Caco-2 (cell line): Measurements from ENCODE around the gene CHRNA3. TPM values are rescaled to one million over a fixed set of nuclear protein-coding genes. Genes with fewer than 3 reads are reported as not detected.

Experiments used
- BruUV-seq: library from RNA; stranded (reverse); fragments of 400-500 nt; replicated peaks from 2 replicates; lab custom pipeline; 2021; lab: Mats Ljungman, UMichigan
- CTCF ChIA-PET: fragments of 300-600 bp; sonication (Branson Sonifier 250); formaldehyde crosslinking; loops from one replicate; lab custom pipeline; 2022; ENCODE audit warnings: antibody characterized with exemption; lab: Charles Lee
- POLR2A ChIA-PET: fragments of 300-600 bp; sonication (Branson Sonifier 250); formaldehyde crosslinking; loops from one replicate; lab custom pipeline; 2022; ENCODE audit warnings: antibody characterized with exemption; lab: Charles Lee
- DNase-seq, 2 experiments: peaks; one replicate each; pipeline versions ENCODE4 v3.0.0 to v3.0.0-alpha.2; 2020 to 2022
- H3K27me3 ChIP-seq: replicated peaks from 2 replicates; pipeline ENCODE4 v1.6.0; 2011; ENCODE audit warnings: low read length; ENCODE audit not compliant: control insufficient read depth, insufficient read depth
- H3K36me3 ChIP-seq: 2 replicates; pipeline ENCODE4 v1.5.1; 2011; ENCODE audit warnings: low read length; ENCODE audit not compliant: control insufficient read depth, insufficient read depth
- H3K4me1 ChIP-seq: fragments of 250-450 bp; sonication (Bioruptor Pico); 2 replicates; pipeline ENCODE4 v1.5.1; 2020; ENCODE audit warnings: mild to moderate bottlenecking
- H3K4me3 ChIP-seq: 2 replicates; pipeline ENCODE4 v1.5.1; 2011; ENCODE audit warnings: low read depth, mild to moderate bottlenecking, control low read depth, low read length
- H3K9me3 ChIP-seq: fragments of 250-450 bp; sonication (Bioruptor Pico); 2 replicates; pipeline ENCODE4 v1.5.1; 2020; ENCODE audit warnings: mild to moderate bottlenecking, moderate library complexity
- H3K27ac Mint-ChIP-seq: one replicate; pipeline ENCODE4 v1.8.0; 2022; ENCODE audit warnings: mixed read lengths; ENCODE audit not compliant: unreplicated experiment
- H3K27me3 Mint-ChIP-seq: one replicate; pipeline ENCODE4 v1.8.0; 2022; ENCODE audit warnings: mixed read lengths; ENCODE audit not compliant: insufficient read depth, unreplicated experiment
- H3K36me3 Mint-ChIP-seq: one replicate; pipeline ENCODE4 v1.8.0; 2022; ENCODE audit warnings: mild to moderate bottlenecking, mixed read lengths; ENCODE audit not compliant: insufficient read depth, unreplicated experiment
- H3K4me1 Mint-ChIP-seq: one replicate; pipeline ENCODE4 v1.8.0; 2022; ENCODE audit warnings: low read depth, mixed read lengths; ENCODE audit not compliant: unreplicated experiment
- H3K4me3 Mint-ChIP-seq: one replicate; pipeline ENCODE4 v1.8.0; 2022; ENCODE audit warnings: mild to moderate bottlenecking, moderate library complexity, mixed read lengths; ENCODE audit not compliant: unreplicated experiment
- H3K9me3 Mint-ChIP-seq: one replicate; pipeline ENCODE4 v1.8.0; 2022; ENCODE audit warnings: mixed read lengths; ENCODE audit not compliant: unreplicated experiment
- intact Hi-C: fragments of 100-400 bp; cut with micrococcal nuclease; formaldehyde crosslinking; loops from one replicate; pipeline ENCODE4 v1.10.0; 2022; ENCODE audit not compliant: unreplicated experiment
- total RNA-seq: library from RNA; stranded (reverse); gene quantifications from 2 replicates; pipeline ENCODE4 v1.2.3, GENCODE V29; 2022
- TF ChIP-seq, protein P1 (sequence below), 2 experiments: fragments of 200-600 bp in 1 of 2; IDR thresholded peaks; 1 replicate in 1 of 2; 2 replicates in 1 of 2; pipeline versions ENCODE4 v1.5.1 to v1.8.0; 2011 to 2022; ENCODE audit warnings: antibody characterized with exemption in 1 of 2, control low read depth in 1 of 2, inconsistent platforms in 1 of 2, low read depth in 1 of 2, low read length in 1 of 2, mild to moderate bottlenecking in 1 of 2, moderate library complexity in 1 of 2; ENCODE audit not compliant: insufficient read depth in 1 of 2, severe bottlenecking in 1 of 2, unreplicated experiment in 1 of 2

Gene CHRNA3
- total RNA-seq, 1 experiment from 2014 or later, result not detected

- ChIA-PET CTCF (no interaction called here), POLR2A (no interaction called here)
- Histone ChIP-seq H3K9me3 (no peaks in the 10 kb centered on the region), H3K4me1 (no peaks in the 10 kb centered on the region), H3K36me3 (no peaks in the 10 kb centered on the region), H3K27me3 (no peaks in the 10 kb centered on the region), H3K4me3 (no peak overlapping the region)
- peak; percentile 80 to 87 for DNase-seq
- Mint-ChIP-seq H3K27me3 (peaks cover 4% of the 10 kb centered on the region), H3K27ac (no peak overlapping the region), H3K4me1 (no peaks in the 10 kb centered on the region), H3K4me3 (no peak overlapping the region), H3K9me3 (no peaks in the 10 kb centered on the region), H3K36me3 (no peaks in the 10 kb centered on the region)
- intact Hi-C loops, result loop anchor here (1.0 kb wide), 1 partner anchor 91 kb away; no protein-coding TSS in a partner anchor
- TF ChIP-seq, protein P1, sequence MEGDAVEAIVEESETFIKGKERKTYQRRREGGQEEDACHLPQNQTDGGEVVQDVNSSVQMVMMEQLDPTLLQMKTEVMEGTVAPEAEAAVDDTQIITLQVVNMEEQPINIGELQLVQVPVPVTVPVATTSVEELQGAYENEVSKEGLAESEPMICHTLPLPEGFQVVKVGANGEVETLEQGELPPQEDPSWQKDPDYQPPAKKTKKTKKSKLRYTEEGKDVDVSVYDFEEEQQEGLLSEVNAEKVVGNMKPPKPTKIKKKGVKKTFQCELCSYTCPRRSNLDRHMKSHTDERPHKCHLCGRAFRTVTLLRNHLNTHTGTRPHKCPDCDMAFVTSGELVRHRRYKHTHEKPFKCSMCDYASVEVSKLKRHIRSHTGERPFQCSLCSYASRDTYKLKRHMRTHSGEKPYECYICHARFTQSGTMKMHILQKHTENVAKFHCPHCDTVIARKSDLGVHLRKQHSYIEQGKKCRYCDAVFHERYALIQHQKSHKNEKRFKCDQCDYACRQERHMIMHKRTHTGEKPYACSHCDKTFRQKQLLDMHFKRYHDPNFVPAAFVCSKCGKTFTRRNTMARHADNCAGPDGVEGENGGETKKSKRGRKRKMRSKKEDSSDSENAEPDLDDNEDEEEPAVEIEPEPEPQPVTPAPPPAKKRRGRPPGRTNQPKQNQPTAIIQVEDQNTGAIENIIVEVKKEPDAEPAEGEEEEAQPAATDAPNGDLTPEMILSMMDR (IDR thresholded peaks at IDR 0.05; ENCODE audit: insufficient read depth in 1 of 2, low read depth in 1 of 2, low read length in 1 of 2, severe bottlenecking in 1 of 2, unreplicated experiment in 1 of 2), result peak; percentile 66 to 79
- no TSS peak for BruUV-seq
Observed at GRCh38 chr15:78618490-78618934, 2.3 kb downstream of the CHRNA3 start.

GRCh38 chr15:78618064-78618463 lies 2.7 kb downstream of the CHRNA3 start:
- BruUV-seq, result no TSS peak
- TF ChIP-seq, protein P1 (IDR thresholded peaks at IDR 0.05; ENCODE audit: insufficient read depth in 1 of 2, low read depth in 1 of 2, low read length in 1 of 2, severe bottlenecking in 1 of 2, unreplicated experiment in 1 of 2), result no peak
- no peak overlapping the region for H3K4me3 ChIP-seq
- no peaks in the 10 kb centered on the region for H3K27me3 ChIP-seq
- no peaks in the 10 kb centered on the region for H3K9me3 ChIP-seq
- Mint-ChIP-seq H3K27ac (no peak overlapping the region), H3K4me3 (no peak overlapping the region), H3K27me3 (peaks cover 4% of the 10 kb centered on the region), H3K36me3 (no peaks in the 10 kb centered on the region), H3K4me1 (no peaks in the 10 kb centered on the region), H3K9me3 (no peaks in the 10 kb centered on the region)
- H3K4me1 ChIP-seq, result no peaks in the 10 kb centered on the region
- POLR2A ChIA-PET, result no interaction called here
- no peaks in the 10 kb centered on the region for H3K36me3 ChIP-seq
- intact Hi-C loops, result loop anchor here (1.0 kb wide), 1 partner anchor 91 kb away; no protein-coding TSS in a partner anchor
- CTCF ChIA-PET, result interaction anchor here (0.6 kb wide), 1 partner anchor 217 kb away, joined by 10 read pairs; no protein-coding TSS in a partner anchor
- DNase-seq, result no peak

DNA sequence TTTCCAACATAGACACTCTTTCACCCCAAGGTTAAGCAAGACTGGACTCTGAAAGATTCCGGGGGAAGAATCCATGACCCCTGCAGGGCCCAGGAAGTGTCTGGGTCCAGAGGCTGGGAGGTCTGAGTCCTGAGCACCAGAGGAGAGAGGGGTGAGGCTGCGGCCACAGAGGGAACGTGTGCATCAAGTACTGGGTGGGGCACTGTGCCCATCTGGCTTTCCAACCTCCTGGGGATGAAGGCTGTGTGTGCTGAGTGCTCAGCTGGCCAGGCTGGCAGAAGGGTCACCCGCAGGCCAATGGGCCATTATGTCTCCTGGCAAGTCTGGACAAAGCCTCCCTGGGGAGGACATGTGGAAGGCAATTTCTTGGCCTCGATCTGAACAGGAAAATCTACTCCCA lies 3.3 kb downstream of the CHRNA3 start:
- Mint-ChIP-seq H3K9me3 (no peaks in the 10 kb centered on the region), H3K4me1 (no peaks in the 10 kb centered on the region), H3K4me3 (no peak overlapping the region), H3K27ac (no peak overlapping the region), H3K27me3 (peaks cover 4% of the 10 kb centered on the region), H3K36me3 (no peaks in the 10 kb centered on the region)
- intact Hi-C loops, result no loop called here
- H3K9me3 ChIP-seq, result no peaks in the 10 kb centered on the region
- BruUV-seq, result no TSS peak
- ChIA-PET CTCF (interaction anchor here (0.6 kb wide), 1 partner anchor 217 kb away, joined by 10 read pairs; no protein-coding TSS in a partner anchor), POLR2A (no interaction called here)
- no peaks in the 10 kb centered on the region for H3K4me1 ChIP-seq
- no peak for DNase-seq
- no peaks in the 10 kb centered on the region for H3K36me3 ChIP-seq
- TF ChIP-seq, protein P1 (IDR thresholded peaks at IDR 0.05; ENCODE audit: insufficient read depth in 1 of 2, low read depth in 1 of 2, low read length in 1 of 2, severe bottlenecking in 1 of 2, unreplicated experiment in 1 of 2), result no peak
- no peak overlapping the region for H3K4me3 ChIP-seq
- H3K27me3 ChIP-seq, result no peaks in the 10 kb centered on the region
